H1 (cell line): ENCODE data around the gene PDZD2. TPM values are rescaled to one million over a fixed set of nuclear protein-coding genes. Genes with fewer than 3 reads are reported as not detected.

ENCODE experiments used
- CTCF ChIA-PET: fragments of 300-600 bp; sonication (Branson Sonifier 250); formaldehyde crosslinking; loops from one replicate; lab custom pipeline; 2021; ENCODE audit not compliant: partially characterized antibody; lab: Charles Lee
- POLR2A ChIA-PET: fragments of 300-600 bp; sonication (Branson Sonifier 250); formaldehyde crosslinking; loops from one replicate; lab custom pipeline; 2021; ENCODE audit warnings: inconsistent platforms; ENCODE audit not compliant: partially characterized antibody; lab: Charles Lee
- DNase-seq, 2 experiments: peaks; one replicate each; pipeline versions ENCODE4 v3.0.0 to v3.0.0-alpha.2; 2010 to 2022; ENCODE audit warnings: low spot score in 2 of 2, low read depth in 1 of 2, mixed read lengths in 1 of 2
- FAIRE-seq: peaks from 2 replicates; lab custom pipeline; 2011; peaks lifted over from hg19 to GRCh38; lab: Jason Lieb, UNC
- H2AFZ ChIP-seq: 2 replicates; pipeline ENCODE4 v1.8.1; 2012; ENCODE audit warnings: low read length, inconsistent platforms
- H2AK5ac ChIP-seq: 2 replicates; pipeline ENCODE4 v1.6.1; 2013; ENCODE audit warnings: low read depth, low read length
- H2BK120ac ChIP-seq: replicated peaks from 2 replicates; pipeline ENCODE3; 2013; ENCODE audit warnings: low read depth, low read length, inconsistent platforms
- H2BK12ac ChIP-seq: 2 replicates; pipeline ENCODE4 v1.6.1; 2013; ENCODE audit warnings: low read depth, low read length
- H2BK15ac ChIP-seq: 2 replicates; pipeline ENCODE4 v1.6.1; 2013; ENCODE audit warnings: low read length
- H2BK20ac ChIP-seq: 2 replicates; pipeline ENCODE4 v1.6.1; 2013; ENCODE audit warnings: low read length
- H2BK5ac ChIP-seq: 2 replicates; pipeline ENCODE4 v1.6.1; 2013; ENCODE audit warnings: low read depth, low read length
- H3K14ac ChIP-seq: 2 replicates; pipeline ENCODE4 v1.6.1; 2013; ENCODE audit warnings: inconsistent platforms; ENCODE audit not compliant: insufficient read length
- H3K18ac ChIP-seq: 2 replicates; pipeline ENCODE4 v1.6.1; 2013; ENCODE audit warnings: low read length; ENCODE audit errors: extremely low read depth
- H3K23ac ChIP-seq: 2 replicates; pipeline ENCODE4 v1.6.1; 2013; ENCODE audit warnings: inconsistent platforms; ENCODE audit not compliant: insufficient read length
- H3K23me2 ChIP-seq: 2 replicates; pipeline ENCODE4 v1.6.1; 2013; ENCODE audit warnings: low read depth, low read length
- H3K27ac ChIP-seq: 2 replicates; pipeline ENCODE4 v1.6.1; 2011; ENCODE audit warnings: low read depth, low read length, inconsistent platforms
- H3K27me3 ChIP-seq, 4 experiments: replicated peaks in 1 of 4; 1 replicate in 1 of 4; 2 replicates in 3 of 4; pipeline versions ENCODE4 v1.6.1 to v1.8.1; 2011 to 2013; ENCODE audit warnings: low read length in 3 of 4, mild to moderate bottlenecking in 3 of 4, inconsistent platforms in 2 of 4, mixed read lengths in 2 of 4, moderate library complexity in 1 of 4; ENCODE audit not compliant: control insufficient read depth in 3 of 4, insufficient read depth in 3 of 4; ENCODE audit errors: extremely low read depth in 1 of 4
- H3K36me3 ChIP-seq, 4 experiments: 2 replicates each; pipeline versions ENCODE4 v1.6.1 to v1.8.1; 2011 to 2013; ENCODE audit warnings: mild to moderate bottlenecking in 4 of 4, low read length in 3 of 4, moderate library complexity in 2 of 4, control low read depth in 1 of 4, inconsistent platforms in 1 of 4; ENCODE audit not compliant: insufficient read depth in 4 of 4, control insufficient read depth in 2 of 4
- H3K4ac ChIP-seq: replicated peaks from 2 replicates; pipeline ENCODE3; 2013; ENCODE audit warnings: low read length, low read depth, mixed read lengths, inconsistent platforms; ENCODE audit not compliant: insufficient read length
- H3K4me1 ChIP-seq, 4 experiments: replicated peaks in 1 of 4; 1 replicate in 1 of 4; 2 replicates in 3 of 4; pipeline versions ENCODE4 v1.6.1 to v1.8.1; 2011 to 2013; ENCODE audit warnings: low read length in 3 of 4, inconsistent platforms in 2 of 4, mixed read lengths in 1 of 4; ENCODE audit not compliant: insufficient read depth in 4 of 4, control insufficient read depth in 3 of 4
- H3K4me2 ChIP-seq, 2 experiments: 2 replicates each; pipeline versions ENCODE4 v1.6.1 to v1.8.1; 2011 to 2013; ENCODE audit warnings: low read depth in 2 of 2, low read length in 2 of 2, control low read depth in 1 of 2, inconsistent platforms in 1 of 2, mild to moderate bottlenecking in 1 of 2; ENCODE audit not compliant: insufficient read depth in 1 of 2
- H3K4me3 ChIP-seq, 4 experiments: fragments of 200-600, 300-600 bp in 1 of 4; sonication (generic), shearing (Covaris generic), sonication (Bioruptor Twin) in 1 of 4; 2 replicates each; pipeline versions ENCODE4 v1.5.1 to v1.8.1; 2011 to 2016; ENCODE audit warnings: low read length in 4 of 4, low read depth in 3 of 4, control low read depth in 2 of 4, inconsistent platforms in 2 of 4, mild to moderate bottlenecking in 2 of 4, mixed read lengths in 1 of 4, moderate library complexity in 1 of 4; ENCODE audit not compliant: insufficient read depth in 2 of 4; ENCODE audit errors: extremely low read depth in 1 of 4
- H3K56ac ChIP-seq: replicated peaks from 2 replicates; pipeline ENCODE3; 2013; ENCODE audit warnings: low read depth, mild to moderate bottlenecking, mixed read lengths, low read length, inconsistent platforms; ENCODE audit not compliant: insufficient read length
- H3K79me1 ChIP-seq: 2 replicates; pipeline ENCODE4 v1.6.1; 2013; ENCODE audit warnings: low read depth, low read length, control low read depth
- H3K79me2 ChIP-seq, 2 experiments: 2 replicates each; pipeline versions ENCODE4 v1.6.1 to v1.8.1; 2012 to 2013; ENCODE audit warnings: low read length in 2 of 2, mild to moderate bottlenecking in 2 of 2, inconsistent platforms in 1 of 2; ENCODE audit not compliant: insufficient read depth in 2 of 2, control insufficient read depth in 1 of 2
- H3K9ac ChIP-seq, 4 experiments: replicated peaks in 1 of 4; 1 replicate in 1 of 4; 2 replicates in 3 of 4; pipeline versions ENCODE4 v1.6.1 to v1.8.1; 2011 to 2013; ENCODE audit warnings: low read depth in 3 of 4, low read length in 3 of 4, control low read depth in 2 of 4, mild to moderate bottlenecking in 2 of 4, moderate library complexity in 2 of 4, inconsistent platforms in 1 of 4; ENCODE audit errors: extremely low read depth in 1 of 4
- H3K9me3 ChIP-seq, 2 experiments: 2 replicates each; pipeline versions ENCODE4 v1.6.1 to v1.8.1; 2012 to 2013; ENCODE audit warnings: mild to moderate bottlenecking in 2 of 2, moderate library complexity in 2 of 2, control low read depth in 1 of 2, inconsistent platforms in 1 of 2, low read depth in 1 of 2, low read length in 1 of 2, mixed read lengths in 1 of 2; ENCODE audit not compliant: insufficient read depth in 2 of 2
- H4K20me1 ChIP-seq, 2 experiments: replicated peaks in 1 of 2; 2 replicates each; pipeline versions ENCODE3 to v1.8.1; 2011 to 2013; ENCODE audit warnings: inconsistent platforms in 2 of 2, low read length in 2 of 2, mild to moderate bottlenecking in 1 of 2; ENCODE audit not compliant: insufficient read depth in 2 of 2, control insufficient read depth in 1 of 2
- H4K5ac ChIP-seq: 2 replicates; pipeline ENCODE4 v1.6.1; 2013; ENCODE audit warnings: low read length, low read depth, mixed read lengths, inconsistent platforms; ENCODE audit not compliant: insufficient read length
- H4K8ac ChIP-seq: 2 replicates; pipeline ENCODE4 v1.8.0; 2013; ENCODE audit warnings: mild to moderate bottlenecking, moderate library complexity, low read length, inconsistent platforms; ENCODE audit not compliant: insufficient read depth; ENCODE audit errors: extremely low read depth
- H4K91ac ChIP-seq: replicated peaks from 2 replicates; pipeline ENCODE3; 2013; ENCODE audit warnings: low read length, mixed read lengths, inconsistent platforms; ENCODE audit not compliant: insufficient read length
- ATF2 ChIP-seq: IDR thresholded peaks from 2 replicates; pipeline ENCODE4 v1.6.1; 2012; ENCODE audit warnings: low read length, inconsistent platforms
- BACH1 ChIP-seq: IDR thresholded peaks from 2 replicates; pipeline ENCODE4 v1.6.1; 2012; ENCODE audit warnings: low read length, improper control_type of control experiment
- BRCA1 ChIP-seq: IDR thresholded peaks from 2 replicates; pipeline ENCODE4 v1.6.1; 2012; ENCODE audit warnings: low read depth, low read length, improper control_type of control experiment
- CBX5 ChIP-seq: fragments of 300-800, 300-1000 bp; sonication (generic); IDR thresholded peaks from 2 replicates; pipeline ENCODE4 v1.7.1; 2016; ENCODE audit warnings: antibody characterized with exemption, low read length, low read depth
- CHD1 ChIP-seq: IDR thresholded peaks from 2 replicates; pipeline ENCODE4 v1.6.1; 2012; ENCODE audit warnings: low read depth, low read length, improper control_type of control experiment
- CREB1 ChIP-seq: IDR thresholded peaks from 2 replicates; pipeline ENCODE4 v1.6.1; 2012; ENCODE audit warnings: inconsistent platforms
- EZH2 ChIP-seq: fragments of 200-600 bp; sonication (generic); IDR thresholded peaks from 2 replicates; pipeline ENCODE4 v1.7.1; 2012; ENCODE audit warnings: low read depth, mild to moderate bottlenecking, moderate library complexity, low read length, inconsistent platforms; ENCODE audit not compliant: severe bottlenecking
- JUN ChIP-seq: IDR thresholded peaks from 2 replicates; pipeline ENCODE4 v1.6.1; 2011; ENCODE audit warnings: low read depth, mild to moderate bottlenecking, improper control_type of control experiment, low read length
- MAX ChIP-seq: IDR thresholded peaks from 2 replicates; pipeline ENCODE4 v1.6.1; 2012; ENCODE audit warnings: inconsistent platforms
- RNF2 ChIP-seq: fragments of 200-900, 300-1000 bp; sonication (generic); IDR thresholded peaks from 2 replicates; pipeline ENCODE4 v1.7.1; 2016; ENCODE audit warnings: borderline replicate concordance, low read depth, mild to moderate bottlenecking, antibody characterized with exemption, low read length; ENCODE audit not compliant: poor library complexity, severe bottlenecking; ENCODE audit errors: missing control alignments
- SP2 ChIP-seq: IDR thresholded peaks from 2 replicates; pipeline ENCODE4 v1.6.1; 2012; ENCODE audit warnings: mild to moderate bottlenecking, low read length, inconsistent platforms
- TBP ChIP-seq: IDR thresholded peaks from 2 replicates; pipeline ENCODE4 v1.6.1; 2011; ENCODE audit warnings: low read depth, low read length, improper control_type of control experiment
- WGBS, 2 experiments: shearing (Covaris generic) in 1 of 2; methylation state at CpG; one replicate each; pipeline versions ENCODE4 v1.1.6 to v1.1.7; 2013 to 2015; ENCODE audit warnings: low lambda C conversion rate in 2 of 2, mixed read lengths in 2 of 2, inconsistent platforms in 1 of 2, low coverage in 1 of 2, missing lambda C conversion rate in 1 of 2; ENCODE audit not compliant: insufficient replicate concordance in 2 of 2, insufficient coverage in 1 of 2, insufficient read length in 1 of 2; ENCODE audit errors: extremely low coverage in 1 of 2, missing lambda C conversion rate in 1 of 2; 5-methylcytosine and 5-hydroxymethylcytosine counted together
- polyA plus RNA-seq, 7 experiments: library from polyadenylated mRNA; depleted of rRNA in 3 of 7; stranded (reverse) in 5 of 7; unstranded in 2 of 7; fragments of >200 nt in 5 of 7; fragments of 200-250 nt in 2 of 7; gene quantifications; 1 replicate in 5 of 7; 2 replicates in 1 of 7; 4 replicates in 1 of 7; pipeline versions ENCODE4 v1.2.1 to v1.2.3, GENCODE V29; 2011 to 2013; ENCODE audit warnings: missing spikeins in 2 of 7, mixed read lengths in 2 of 7
- total RNA-seq: library from RNA; stranded (reverse); fragmentation: NEBNext Ultra II Directional; extraction: Animal tissue kit (Norgen Biotek cat#: 25700); gene quantifications from 2 replicates; pipeline ENCODE4 v1.2.1, GENCODE V29; 2021

The PDZD2 gene
- total and polyA plus RNA-seq, 2 of the 8 experiments (the other 6 are each of a cell fraction or from before 2014, with no cell fraction given) = 1.2 to 6.8 TPM

GRCh38 chr5:31701642-31702299 is 62.8 kb downstream of the PDZD2 start:
- no peak overlapping the region for H2BK5ac ChIP-seq
- H3K9me3 ChIP-seq = no peaks in the 10 kb centered on the region
- H2BK120ac ChIP-seq = no peak overlapping the region
- no peak overlapping the region for H3K18ac ChIP-seq
- no peak overlapping the region for H4K5ac ChIP-seq
- H4K20me1 ChIP-seq = no peaks in the 10 kb centered on the region
- 90% methylated on average over 11 of the region's 11 CpGs; no CpG with 5 or more reads in 1 of the 2 experiments for WGBS, 2 experiments
- no peak overlapping the region for H3K4me2 ChIP-seq
- no peak overlapping the region for H2AK5ac ChIP-seq
- no peaks in the 10 kb centered on the region for H3K27me3 ChIP-seq
- H3K4me3 ChIP-seq = no peak overlapping the region
- H3K9ac ChIP-seq = no peak overlapping the region
- no peak overlapping the region for H2BK15ac ChIP-seq
- H3K27ac ChIP-seq = no peak overlapping the region
- H3K79me1 ChIP-seq = no peaks in the 10 kb centered on the region
- H3K23me2 ChIP-seq = peaks cover 2% of the 10 kb centered on the region; the same call in 1 of the 2 replicates
- ChIA-PET CTCF (interaction anchor here (0.6 to 1.1 kb wide), 4 partner anchors 37 to 124 kb away, joined by 3 to 5 read pairs (median 4); no protein-coding TSS in a partner anchor), POLR2A (no interaction called here)
- H4K91ac ChIP-seq = no peak overlapping the region
- no peak overlapping the region for H3K4ac ChIP-seq
- H2BK20ac ChIP-seq = no peak overlapping the region
- DNase-seq (no peak), FAIRE-seq (no peak)
- no peak overlapping the region for H4K8ac ChIP-seq
- H3K14ac ChIP-seq = no peak overlapping the region
- no peak overlapping the region for H2AFZ ChIP-seq
- no peaks in the 10 kb centered on the region for H3K4me1 ChIP-seq
- no peak overlapping the region for H2BK12ac ChIP-seq
- no peaks in the 10 kb centered on the region for H3K79me2 ChIP-seq
- H3K23ac ChIP-seq = no peak overlapping the region
- no peaks in the 10 kb centered on the region for H3K36me3 ChIP-seq
- no peak overlapping the region for H3K56ac ChIP-seq
- TF ChIP-seq EZH2 = no peak
- TF ChIP-seq RNF2 = no peak
- no peak for TF ChIP-seq BACH1
- no peak for TF ChIP-seq SP2
- TF ChIP-seq CBX5 = no peak
- TF ChIP-seq TBP = no peak
- no peak for TF ChIP-seq CREB1
- no peak for TF ChIP-seq ATF2
- no peak for TF ChIP-seq JUN
- TF ChIP-seq CHD1 = no peak
- no peak for TF ChIP-seq MAX
- no peak for TF ChIP-seq BRCA1
